Naive thymus-derived CD8-positive, alpha-beta T cell (primary cell): Measurements from ENCODE around the gene COBL. TPM values are rescaled to one million over a fixed set of nuclear protein-coding genes. Genes with fewer than 3 reads are reported as not detected.

Experiments used
- ATAC-seq, 2 donors: fragments of 150-1000 bp; cut with Tn5 transposase in 1 of 2; sonication (Bioruptor Pico), chemical (Tn5 transposase) in 1 of 2; 1 replicate in 1 of 2; 2 replicates in 1 of 2; pipeline ENCODE4 v1.10.0; 2021; ENCODE audit warnings: mild to moderate bottlenecking in 2 of 2, moderate library complexity in 2 of 2
- POLR2A ChIA-PET: fragments of 350-600 bp; sonication (Branson Sonifier 250); formaldehyde crosslinking; loops from one replicate; lab custom pipeline; 2021; ENCODE audit warnings: antibody characterized with exemption; lab: Charles Lee
- DNase-seq, 10 donors: peaks; one replicate each; pipeline versions ENCODE4 v3.0.0 to v3.0.0-alpha.2; 2020 to 2022
- H3K27ac Mint-ChIP-seq, 10 donors: one replicate each; pipeline ENCODE4 v1.8.0; 2020 to 2022; ENCODE audit warnings: mild to moderate bottlenecking in 10 of 10, mixed read lengths in 10 of 10, moderate library complexity in 4 of 10, inconsistent platforms in 1 of 10
- H3K27me3 Mint-ChIP-seq, 5 donors: one replicate each; pipeline ENCODE4 v1.8.0; 2021 to 2022; ENCODE audit warnings: mixed read lengths in 5 of 5
- H3K36me3 Mint-ChIP-seq, 3 donors: one replicate each; pipeline ENCODE4 v1.8.0; 2020 to 2022; ENCODE audit warnings: mixed read lengths in 3 of 3, mild to moderate bottlenecking in 2 of 3, inconsistent platforms in 1 of 3
- H3K4me1 Mint-ChIP-seq, 4 donors: one replicate each; pipeline ENCODE4 v1.8.0; 2021 to 2022; ENCODE audit warnings: mixed read lengths in 4 of 4
- H3K4me3 Mint-ChIP-seq, 10 donors: one replicate each; pipeline ENCODE4 v1.8.0; 2020 to 2022; ENCODE audit warnings: mild to moderate bottlenecking in 10 of 10, mixed read lengths in 10 of 10, moderate library complexity in 6 of 10, inconsistent platforms in 1 of 10
- H3K9me3 Mint-ChIP-seq, 9 donors: one replicate each; pipeline ENCODE4 v1.8.0; 2020 to 2022; ENCODE audit warnings: mixed read lengths in 9 of 9, mild to moderate bottlenecking in 3 of 9, inconsistent platforms in 1 of 9, moderate library complexity in 1 of 9
- polyA plus RNA-seq, 3 donors: library from polyadenylated mRNA; unstranded; fragments of 300-500 nt; fragmentation: Illumina TruSeq; gene quantifications; one replicate each; pipeline ENCODE4 v1.2.3, GENCODE V29; 2021
- total RNA-seq, 8 experiments: library from RNA in 2 of 8; stranded (reverse) in 2 of 8; gene quantifications; one replicate each; pipeline ENCODE4 v1.2.3 and lab custom pipeline; 2021 to 2026

Gene COBL
- total and polyA plus RNA-seq, 5 experiments from 2014 or later = not detected

DNA sequence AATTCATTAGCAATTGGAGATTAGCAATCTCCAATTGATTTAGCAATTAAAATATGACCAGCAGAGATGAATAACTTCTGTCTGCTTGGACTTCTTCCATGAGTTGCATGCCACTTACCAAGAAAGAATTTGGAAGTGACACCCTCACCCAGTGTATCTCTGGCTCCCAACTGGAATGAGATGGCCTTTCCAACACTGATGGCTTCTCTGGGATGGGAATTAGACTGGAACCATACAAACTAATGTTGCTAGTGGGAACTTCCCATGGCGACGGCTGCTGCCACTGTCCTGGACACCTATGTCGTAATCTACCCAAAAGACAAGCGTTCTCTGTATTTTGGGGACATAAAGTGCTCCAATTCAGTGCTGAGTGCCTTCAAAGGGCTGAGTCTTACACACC is 192.3 kb downstream of the COBL start:
- POLR2A ChIA-PET = no interaction called here
- H3K36me3 Mint-ChIP-seq = no peaks in the 10 kb centered on the region
- no peaks in the 10 kb centered on the region for H3K9me3 Mint-ChIP-seq
- H3K4me1 Mint-ChIP-seq = peaks cover 8 to 29% (median 23%) of the 10 kb centered on the region in 4 donors
- ATAC-seq (no peak), DNase-seq (no peak)
- H3K27ac Mint-ChIP-seq = no peak overlapping the region
- H3K4me3 Mint-ChIP-seq = no peak overlapping the region
- H3K27me3 Mint-ChIP-seq = no peaks in the 10 kb centered on the region

DNA sequence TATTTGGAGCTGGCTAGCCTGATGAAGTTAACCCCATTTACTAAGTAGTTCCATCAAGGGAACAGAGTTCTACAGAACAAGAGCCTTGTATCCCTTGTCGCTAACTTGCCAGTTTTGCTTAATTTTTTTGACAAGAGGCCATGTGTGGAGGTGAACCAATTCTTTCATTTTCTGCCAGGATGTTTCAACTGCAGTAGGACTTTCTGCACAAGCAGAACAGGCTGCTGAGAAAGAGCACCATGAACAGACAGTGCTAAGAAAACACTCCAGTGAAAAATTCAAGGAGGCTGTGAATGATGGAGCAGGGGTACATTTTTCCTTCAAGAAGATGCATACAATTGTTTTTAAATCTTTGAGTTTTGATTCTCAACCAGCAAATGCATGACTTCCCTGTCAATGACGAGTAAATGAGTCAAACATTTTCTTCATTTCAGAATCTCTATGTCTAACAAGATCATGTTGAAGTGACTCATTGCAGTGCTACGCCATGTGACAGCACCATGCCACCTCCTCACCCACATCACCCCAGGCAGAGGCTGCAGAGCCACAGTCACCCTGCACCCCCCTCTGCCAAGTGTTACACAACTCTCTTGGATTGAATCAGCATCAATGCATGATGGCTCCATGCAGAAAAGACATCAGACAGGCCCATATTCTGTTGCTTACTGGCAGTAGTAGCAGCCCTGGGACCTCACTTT is 193.1 kb downstream of the COBL start:
- no peaks in the 10 kb centered on the region for H3K27me3 Mint-ChIP-seq
- H3K9me3 Mint-ChIP-seq = no peaks in the 10 kb centered on the region
- H3K27ac Mint-ChIP-seq = peak overlapping the region in 4 of 10 donors; percentile 5 to 79 (median 51)
- no peak for DNase-seq
- H3K4me3 Mint-ChIP-seq = no peak overlapping the region
- peaks cover 8 to 29% (median 23%) of the 10 kb centered on the region in 4 donors for H3K4me1 Mint-ChIP-seq
- peak in 1 of 2 donors; percentile 33 for ATAC-seq
- no peaks in the 10 kb centered on the region for H3K36me3 Mint-ChIP-seq
- POLR2A ChIA-PET = no interaction called here

DNA sequence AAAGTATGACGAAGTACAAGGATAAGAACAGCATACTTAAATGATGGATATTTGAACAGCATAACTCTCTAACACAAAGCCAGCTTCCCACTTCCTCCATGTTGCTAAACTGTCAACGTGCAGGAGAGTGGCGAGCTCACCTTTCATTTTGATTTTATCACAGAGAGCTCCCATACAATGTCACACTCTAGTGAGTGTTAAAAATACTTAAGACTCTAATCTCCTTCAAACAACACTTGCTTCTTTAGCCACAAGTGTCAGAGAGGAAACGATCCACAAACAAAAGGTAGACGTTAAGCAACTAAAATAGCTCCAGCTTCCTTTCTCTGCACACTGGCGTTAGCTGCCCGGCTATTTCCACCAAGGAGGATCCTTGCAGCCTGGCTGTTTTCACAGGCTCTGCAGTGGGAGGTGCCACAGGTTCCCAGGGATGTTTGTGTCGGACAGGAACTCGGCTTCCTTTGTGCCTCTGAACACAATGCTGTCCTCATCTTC is 194.6 kb downstream of the COBL start:
- H3K4me1 Mint-ChIP-seq = peaks cover 8 to 29% (median 23%) of the 10 kb centered on the region in 4 donors
- DNase-seq (peak in 1 of 10 donors; percentile 18), ATAC-seq (peak in 1 of 2 donors; percentile 57)
- POLR2A ChIA-PET = no interaction called here
- peak overlapping the region; percentile 1 to 83 (median 67) for H3K27ac Mint-ChIP-seq
- H3K4me3 Mint-ChIP-seq = peak overlapping the region; percentile 21 to 74 (median 58)
- no peaks in the 10 kb centered on the region for H3K27me3 Mint-ChIP-seq
- no peaks in the 10 kb centered on the region for H3K36me3 Mint-ChIP-seq
- peaks cover 0 to 4% (median 0%) of the 10 kb centered on the region in 9 donors for H3K9me3 Mint-ChIP-seq

DNA sequence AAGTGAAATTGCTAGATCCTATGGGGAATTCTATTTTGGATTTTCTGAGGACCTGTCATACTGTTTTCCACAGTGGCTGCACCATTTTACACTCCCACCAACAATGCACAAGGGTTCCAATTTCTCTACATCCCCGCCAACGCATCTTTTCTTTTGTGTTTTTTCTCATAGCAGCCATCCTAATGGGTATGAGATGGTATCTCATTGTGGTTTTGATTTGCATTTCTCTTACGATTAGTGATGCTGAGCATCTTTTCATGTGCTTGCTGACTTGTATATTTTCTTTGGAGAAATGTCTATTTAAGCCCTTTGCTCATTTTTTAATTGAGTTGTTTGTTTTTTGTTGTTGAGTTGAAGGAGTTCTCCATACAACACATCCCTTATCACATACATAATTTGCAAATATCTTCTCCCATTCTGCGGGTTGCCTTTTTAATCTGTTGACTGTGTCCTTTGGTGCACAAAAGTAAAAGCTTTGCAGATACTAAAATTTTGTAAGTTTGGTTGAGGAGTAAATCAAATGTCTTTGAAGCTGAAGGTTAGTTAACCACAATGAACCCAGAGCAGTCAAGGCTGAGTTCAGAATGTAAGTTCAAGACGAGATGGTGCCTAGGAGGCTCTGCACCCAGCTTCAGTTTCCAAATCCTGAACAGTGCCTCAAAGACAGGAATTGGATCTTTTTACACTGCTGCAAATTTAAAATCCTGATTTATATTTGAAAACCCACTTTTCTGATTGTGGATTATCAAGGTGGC is 195.4 kb downstream of the COBL start:
- Mint-ChIP-seq H3K27ac (peak overlapping the region; percentile 1 to 81 (median 54)), H3K4me3 (peak overlapping the region; percentile 21 to 74 (median 58)), H3K9me3 (peaks cover 0 to 5% (median 1%) of the 10 kb centered on the region in 9 donors), H3K27me3 (no peaks in the 10 kb centered on the region), H3K36me3 (peaks cover 0 to 1% (median 0%) of the 10 kb centered on the region in 3 donors), H3K4me1 (peaks cover 8 to 29% (median 23%) of the 10 kb centered on the region in 4 donors)
- DNase-seq (peak in 1 of 10 donors; percentile 7), ATAC-seq (no peak)
- POLR2A ChIA-PET = no interaction called here

DNA sequence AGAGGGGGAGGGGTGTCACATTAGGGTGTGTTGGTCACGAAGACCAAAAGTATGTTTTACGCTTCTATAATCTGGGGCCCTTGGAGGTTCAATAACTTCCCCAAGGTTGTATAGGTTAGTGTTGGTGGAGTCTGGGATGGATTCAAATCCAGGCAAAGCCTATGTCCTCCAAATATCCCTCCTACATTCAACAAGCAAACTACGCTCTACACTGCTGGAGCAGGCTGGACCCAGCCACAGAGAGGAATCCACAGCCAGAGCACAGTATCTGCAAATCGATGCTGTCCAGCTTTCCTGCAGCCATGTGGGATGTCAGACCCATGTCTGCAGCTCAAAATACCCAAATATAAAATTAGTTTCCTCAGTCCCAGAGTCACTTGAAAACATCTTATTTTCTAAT is 198.0 kb downstream of the COBL start:
- Mint-ChIP-seq H3K9me3 (peaks cover 0 to 14% (median 8%) of the 10 kb centered on the region in 9 donors), H3K27ac (no peak overlapping the region), H3K4me1 (peaks cover 8 to 26% (median 22%) of the 10 kb centered on the region in 4 donors), H3K4me3 (no peak overlapping the region), H3K36me3 (peaks cover 0 to 6% (median 0%) of the 10 kb centered on the region in 3 donors), H3K27me3 (no peaks in the 10 kb centered on the region)
- ATAC-seq = no peak
- POLR2A ChIA-PET = no interaction called here
- DNase-seq = no peak

DNA sequence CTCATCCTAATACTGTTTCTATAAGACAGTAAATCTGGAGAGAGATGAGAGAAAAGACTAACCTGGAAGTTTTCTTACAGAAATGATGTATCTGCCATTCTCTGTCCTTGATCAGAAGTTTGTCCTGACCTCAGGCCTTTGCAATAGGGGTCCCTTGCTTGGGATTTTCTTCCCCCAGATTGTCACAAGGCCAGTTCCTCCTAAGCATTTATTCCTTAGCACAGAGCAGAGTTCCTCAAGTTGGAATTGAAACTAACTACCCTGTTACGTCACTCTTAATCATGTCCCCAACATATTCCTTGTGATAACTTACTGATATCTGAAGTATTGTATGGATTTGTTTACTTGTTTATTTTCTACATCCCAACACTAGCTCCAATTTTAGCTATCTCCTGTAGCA is 202.1 kb downstream of the COBL start:
- POLR2A ChIA-PET = no interaction called here
- no peak overlapping the region for H3K4me3 Mint-ChIP-seq
- peaks cover 0 to 6% (median 0%) of the 10 kb centered on the region in 3 donors for H3K36me3 Mint-ChIP-seq
- H3K9me3 Mint-ChIP-seq = peaks cover 0 to 14% (median 9%) of the 10 kb centered on the region in 9 donors
- no peaks in the 10 kb centered on the region for H3K4me1 Mint-ChIP-seq
- ATAC-seq (no peak), DNase-seq (no peak)
- no peak overlapping the region for H3K27ac Mint-ChIP-seq
- H3K27me3 Mint-ChIP-seq = peaks cover 0 to 4% (median 0%) of the 10 kb centered on the region in 5 donors

DNA sequence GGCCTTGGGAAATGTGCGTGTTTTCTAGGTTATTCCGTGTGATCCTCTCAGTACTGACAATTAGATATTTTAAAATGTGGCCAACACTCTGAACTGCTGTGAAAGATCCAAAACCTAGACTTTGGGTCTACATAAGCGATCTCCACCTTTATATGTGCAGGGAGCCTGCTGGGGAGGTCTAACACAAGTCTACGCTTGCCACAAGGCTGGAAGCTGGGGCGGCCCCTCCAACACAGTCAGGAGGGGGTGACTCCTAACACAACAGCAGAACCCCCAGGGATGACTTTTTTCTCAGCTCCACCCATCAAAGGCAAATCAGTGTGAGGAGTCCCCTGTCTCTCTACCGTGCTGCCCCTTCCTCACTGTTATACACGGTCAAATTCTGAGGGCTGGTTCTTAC is 202.6 kb downstream of the COBL start:
- peaks cover 0 to 7% (median 0%) of the 10 kb centered on the region in 5 donors for H3K27me3 Mint-ChIP-seq
- no peak overlapping the region for H3K27ac Mint-ChIP-seq
- POLR2A ChIA-PET = no interaction called here
- H3K4me1 Mint-ChIP-seq = peaks cover 0 to 1% (median 0%) of the 10 kb centered on the region in 4 donors
- H3K4me3 Mint-ChIP-seq = no peak overlapping the region
- ATAC-seq = no peak
- DNase-seq = no peak
- peaks cover 0 to 14% (median 9%) of the 10 kb centered on the region in 9 donors for H3K9me3 Mint-ChIP-seq
- H3K36me3 Mint-ChIP-seq = peaks cover 0 to 6% (median 0%) of the 10 kb centered on the region in 3 donors

DNA sequence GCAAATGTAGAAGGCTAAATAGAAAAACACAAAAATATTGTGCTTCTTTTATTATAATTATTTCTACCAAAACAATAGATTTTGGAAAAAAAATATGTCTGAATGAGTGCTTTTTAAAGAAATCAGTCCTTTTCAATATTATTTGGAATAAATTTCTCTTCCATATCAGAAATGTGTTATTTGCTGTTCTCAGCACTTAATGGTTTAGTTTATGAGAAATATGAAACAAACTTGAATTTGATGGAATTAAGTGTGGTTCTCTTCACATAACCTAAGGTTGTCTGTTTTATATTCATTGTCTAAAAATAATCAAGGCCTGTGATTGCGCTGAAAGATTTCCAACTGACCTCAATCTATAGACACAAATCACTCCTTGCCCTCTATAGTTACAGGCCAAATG is 203.0 kb downstream of the COBL start:
- POLR2A ChIA-PET = no interaction called here
- Mint-ChIP-seq H3K9me3 (peaks cover 0 to 14% (median 9%) of the 10 kb centered on the region in 9 donors), H3K4me3 (no peak overlapping the region), H3K27me3 (peaks cover 0 to 9% (median 0%) of the 10 kb centered on the region in 5 donors), H3K4me1 (peaks cover 0 to 1% (median 0%) of the 10 kb centered on the region in 4 donors), H3K27ac (no peak overlapping the region), H3K36me3 (peaks cover 0 to 6% (median 0%) of the 10 kb centered on the region in 3 donors)
- ATAC-seq = no peak
- DNase-seq = no peak

DNA sequence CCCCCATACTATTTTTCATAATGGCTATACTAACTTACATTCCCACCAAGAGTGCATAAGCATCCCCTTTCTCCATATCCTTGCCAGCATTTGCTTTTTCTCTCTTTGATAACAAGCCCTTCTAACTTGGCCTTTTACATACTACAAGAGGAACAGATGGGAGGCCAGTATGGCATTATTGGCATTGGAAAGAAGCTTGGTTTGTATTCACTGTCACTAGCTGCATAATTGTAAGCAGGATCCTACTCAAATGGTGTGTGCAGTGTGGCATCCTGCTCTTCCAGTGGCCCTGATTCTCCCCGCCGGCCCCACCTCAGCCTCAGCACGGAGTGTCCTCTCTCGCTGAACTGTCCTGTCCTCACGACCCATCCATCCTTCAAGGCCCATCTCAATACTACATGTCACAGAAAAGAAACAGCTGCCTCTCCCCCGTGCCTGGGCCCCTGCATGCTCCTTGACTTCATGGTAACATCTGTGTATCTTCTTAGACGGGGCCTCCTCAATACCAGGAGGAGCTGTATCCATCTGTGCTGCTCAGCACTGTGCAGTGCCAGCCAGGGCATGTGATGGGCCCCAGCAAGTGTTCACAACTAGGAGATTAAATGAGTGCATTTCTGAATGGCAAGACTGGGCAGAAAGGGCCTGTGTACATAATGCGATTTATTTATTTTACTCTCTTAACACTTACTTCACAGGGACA is 205.2 kb downstream of the COBL start:
- H3K27ac Mint-ChIP-seq = peak overlapping the region in 1 of 10 donors; percentile 24
- peaks cover 0 to 6% (median 0%) of the 10 kb centered on the region in 3 donors for H3K36me3 Mint-ChIP-seq
- H3K4me1 Mint-ChIP-seq = peaks cover 0 to 1% (median 0%) of the 10 kb centered on the region in 4 donors
- peaks cover 0 to 9% (median 0%) of the 10 kb centered on the region in 5 donors for H3K27me3 Mint-ChIP-seq
- POLR2A ChIA-PET = no interaction called here
- ATAC-seq (no peak), DNase-seq (no peak)
- H3K9me3 Mint-ChIP-seq = peaks cover 0 to 13% (median 6%) of the 10 kb centered on the region in 9 donors
- no peak overlapping the region for H3K4me3 Mint-ChIP-seq

DNA sequence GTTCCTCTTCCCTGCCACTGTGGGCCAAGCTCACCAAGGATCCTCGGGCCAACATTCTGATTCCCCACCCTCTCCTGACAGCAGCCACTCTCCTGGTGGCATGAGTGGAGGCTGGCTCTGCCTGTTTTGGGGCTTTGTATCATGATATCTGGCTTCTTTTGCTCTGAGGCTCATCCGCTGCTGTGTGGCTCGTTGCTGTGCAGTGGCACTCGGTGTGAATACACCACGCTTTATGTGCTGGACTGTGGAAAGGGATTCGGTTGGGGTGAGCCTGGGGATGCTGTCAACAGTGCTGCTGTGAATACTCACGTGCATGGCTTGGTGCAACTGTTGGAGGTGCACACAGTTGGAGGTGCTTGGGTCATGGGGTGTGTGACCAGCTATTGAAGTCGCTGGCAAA is 208.5 kb downstream of the COBL start:
- H3K27me3 Mint-ChIP-seq = peaks cover 0 to 9% (median 0%) of the 10 kb centered on the region in 5 donors
- H3K36me3 Mint-ChIP-seq = no peaks in the 10 kb centered on the region
- peaks cover 0 to 1% (median 0%) of the 10 kb centered on the region in 4 donors for H3K4me1 Mint-ChIP-seq
- POLR2A ChIA-PET = no interaction called here
- ATAC-seq (no peak), DNase-seq (no peak)
- H3K27ac Mint-ChIP-seq = no peak overlapping the region
- H3K4me3 Mint-ChIP-seq = no peak overlapping the region
- H3K9me3 Mint-ChIP-seq = peaks cover 0 to 4% (median 0%) of the 10 kb centered on the region in 9 donors

DNA sequence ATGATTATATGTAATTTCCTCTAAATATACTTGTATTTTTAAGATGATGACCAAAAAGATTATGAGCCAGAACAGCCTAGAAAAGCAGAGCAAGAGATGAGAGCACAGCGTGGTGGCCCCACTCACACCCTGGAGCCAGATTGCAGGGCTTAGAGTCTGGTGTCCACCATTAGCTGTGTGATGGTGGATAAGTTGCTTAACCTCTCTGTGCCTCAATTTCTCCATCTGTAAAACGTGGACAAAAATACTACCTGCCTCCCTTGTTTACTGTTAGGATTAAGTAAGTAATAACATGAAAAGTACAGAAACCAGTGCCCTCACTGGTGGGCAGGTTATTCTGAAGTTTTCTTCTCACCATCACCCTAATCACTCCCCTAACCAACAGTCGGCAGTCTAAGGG is 212.3 kb downstream of the COBL start:
- no peaks in the 10 kb centered on the region for H3K9me3 Mint-ChIP-seq
- no peak overlapping the region for H3K4me3 Mint-ChIP-seq
- no peak for DNase-seq
- POLR2A ChIA-PET = no interaction called here
- no peak overlapping the region for H3K27ac Mint-ChIP-seq
- peaks cover 0 to 1% (median 0%) of the 10 kb centered on the region in 4 donors for H3K4me1 Mint-ChIP-seq
- no peak for ATAC-seq
- H3K27me3 Mint-ChIP-seq = peaks cover 0 to 4% (median 0%) of the 10 kb centered on the region in 5 donors
- no peaks in the 10 kb centered on the region for H3K36me3 Mint-ChIP-seq

DNA sequence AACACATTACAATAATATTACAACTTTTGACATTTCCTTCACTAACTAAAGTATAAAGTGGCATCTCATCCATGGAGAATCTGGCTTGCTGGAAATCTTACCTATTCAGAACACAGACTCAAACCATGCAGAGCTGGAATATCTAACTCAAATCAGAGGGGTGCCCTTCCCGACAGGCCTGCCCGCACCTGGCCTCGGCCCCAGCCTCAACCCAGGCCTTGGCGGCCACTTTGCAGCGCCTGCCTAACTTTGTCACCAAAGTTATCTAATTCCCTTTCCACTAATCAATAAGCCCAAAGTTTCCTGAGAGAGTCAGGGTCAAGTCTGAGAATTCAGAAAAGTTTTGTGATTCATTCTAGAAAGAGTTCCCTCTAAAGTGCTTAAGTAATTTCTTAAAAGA is 212.9 kb downstream of the COBL start:
- no peaks in the 10 kb centered on the region for H3K9me3 Mint-ChIP-seq
- no peaks in the 10 kb centered on the region for H3K36me3 Mint-ChIP-seq
- peaks cover 0 to 2% (median 0%) of the 10 kb centered on the region in 5 donors for H3K27me3 Mint-ChIP-seq
- ATAC-seq (no peak), DNase-seq (no peak)
- POLR2A ChIA-PET = no interaction called here
- H3K4me1 Mint-ChIP-seq = no peaks in the 10 kb centered on the region
- no peak overlapping the region for H3K27ac Mint-ChIP-seq
- no peak overlapping the region for H3K4me3 Mint-ChIP-seq
